ENCODE results near the gene BUB3.

GRCh38 chr10:123139165-123139520 is 15.1 kb upstream of the BUB3 start:
- TF ChIP-seq EZH2 (IDR thresholded peaks at IDR 0.05), result no peak
- TF ChIP-seq POLR2AphosphoS5 (IDR thresholded peaks at IDR 0.05; ENCODE audit: borderline replicate concordance, low read depth, low read length), result no peak
- no peak for TF ChIP-seq FOXP2 (optimal IDR thresholded peaks at IDR 0.05; ENCODE audit: control extremely low read depth, extremely low read length, insufficient read depth)
